ENCODE results near the gene CPEB4.

The CPEB4 gene

GRCh38 chr5:173848986-173849596 lies 39.1 kb upstream of the CPEB4 start:
- Histone ChIP-seq H3K9me3 (ENCODE audit: low read depth, low read length) (no peaks in the 10 kb centered on the region), H3K9ac (ENCODE audit: insufficient read length) (no peak overlapping the region), H3K27ac (no peak overlapping the region), H3K4me3 (no peak overlapping the region), H3K36me3 (ENCODE audit: insufficient read depth, low read length) (no peaks in the 10 kb centered on the region)
- no peak for TF ChIP-seq EZH2 (IDR thresholded peaks at IDR 0.05)
- no peak for TF ChIP-seq POLR2AphosphoS5 (IDR thresholded peaks at IDR 0.05; ENCODE audit: borderline replicate concordance, low read depth, low read length)
- no peak for TF ChIP-seq FOXP2 (optimal IDR thresholded peaks at IDR 0.05; ENCODE audit: control extremely low read depth, extremely low read length, insufficient read depth)
- DNase-seq (ENCODE audit: low read depth, low spot score) = no peak

DNA sequence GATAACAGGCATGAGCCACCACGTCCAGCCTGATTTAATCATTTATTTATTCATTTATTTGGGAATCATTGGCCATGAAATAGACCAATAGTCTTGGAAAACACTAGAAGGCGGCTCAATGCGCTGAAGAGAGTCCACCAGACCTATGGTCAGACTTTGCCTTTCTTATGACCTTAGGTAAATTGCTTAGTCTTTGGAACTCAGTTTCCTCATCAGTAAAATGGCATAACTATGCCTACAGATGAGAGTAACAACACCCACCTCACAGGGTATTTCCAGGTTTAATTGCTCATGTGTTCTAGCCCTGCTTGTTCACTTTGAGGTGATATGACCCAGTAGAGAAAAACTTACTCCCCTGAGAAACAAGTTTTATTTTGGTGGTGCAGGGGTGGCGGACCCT lies 38.2 kb upstream of the CPEB4 start:
- no peak for DNase-seq (ENCODE audit: low read depth, low spot score)
- no peak overlapping the region for H3K9ac ChIP-seq (ENCODE audit: insufficient read length)
- H3K9me3 ChIP-seq (ENCODE audit: low read depth, low read length) = no peaks in the 10 kb centered on the region
- no peak overlapping the region for H3K27ac ChIP-seq
- TF ChIP-seq FOXP2 (optimal IDR thresholded peaks at IDR 0.05; ENCODE audit: control extremely low read depth, extremely low read length, insufficient read depth) (no peak), EZH2 (IDR thresholded peaks at IDR 0.05) (no peak), POLR2AphosphoS5 (IDR thresholded peaks at IDR 0.05; ENCODE audit: borderline replicate concordance, low read depth, low read length) (no peak)
- H3K4me3 ChIP-seq = no peak overlapping the region
- H3K36me3 ChIP-seq (ENCODE audit: insufficient read depth, low read length) = no peaks in the 10 kb centered on the region

DNA sequence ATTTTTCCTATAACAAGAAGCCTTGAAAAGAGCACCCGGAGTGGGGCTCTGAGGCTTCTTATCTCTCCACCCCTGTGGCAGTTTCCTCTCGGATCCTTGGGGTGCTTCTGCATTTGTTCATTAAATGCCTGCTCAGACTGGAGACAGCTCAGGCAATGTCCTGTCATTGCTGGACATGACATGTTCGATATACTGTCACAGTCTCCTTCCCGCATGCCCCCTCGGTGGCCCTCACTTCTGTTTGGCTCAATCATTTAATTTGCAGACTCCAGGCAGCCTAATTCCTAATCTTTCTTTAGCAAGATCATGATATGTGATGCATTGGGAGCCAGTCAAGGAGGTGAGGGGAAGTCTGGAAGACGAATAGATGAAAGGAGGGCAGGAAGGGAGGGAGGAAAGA lies 37.5 kb upstream of the CPEB4 start:
- H3K27ac ChIP-seq = no peak overlapping the region
- no peak for DNase-seq (ENCODE audit: low read depth, low spot score)
- no peak overlapping the region for H3K4me3 ChIP-seq
- TF ChIP-seq EZH2 (IDR thresholded peaks at IDR 0.05) (no peak), FOXP2 (optimal IDR thresholded peaks at IDR 0.05; ENCODE audit: control extremely low read depth, extremely low read length, insufficient read depth) (no peak), POLR2AphosphoS5 (IDR thresholded peaks at IDR 0.05; ENCODE audit: borderline replicate concordance, low read depth, low read length) (no peak)
- no peak overlapping the region for H3K9ac ChIP-seq (ENCODE audit: insufficient read length)
- H3K9me3 ChIP-seq (ENCODE audit: low read depth, low read length) = no peaks in the 10 kb centered on the region
- H3K36me3 ChIP-seq (ENCODE audit: insufficient read depth, low read length) = no peaks in the 10 kb centered on the region

GRCh38 chr5:173851595-173852243 lies 36.4 kb upstream of the CPEB4 start:
- no peak overlapping the region for H3K4me3 ChIP-seq
- no peak for DNase-seq (ENCODE audit: low read depth, low spot score)
- no peak overlapping the region for H3K27ac ChIP-seq
- no peak overlapping the region for H3K9ac ChIP-seq (ENCODE audit: insufficient read length)
- no peaks in the 10 kb centered on the region for H3K36me3 ChIP-seq (ENCODE audit: insufficient read depth, low read length)
- H3K9me3 ChIP-seq (ENCODE audit: low read depth, low read length) = no peaks in the 10 kb centered on the region
- TF ChIP-seq FOXP2 (optimal IDR thresholded peaks at IDR 0.05; ENCODE audit: control extremely low read depth, extremely low read length, insufficient read depth) = no peak
- no peak for TF ChIP-seq EZH2 (IDR thresholded peaks at IDR 0.05)
- no peak for TF ChIP-seq POLR2AphosphoS5 (IDR thresholded peaks at IDR 0.05; ENCODE audit: borderline replicate concordance, low read depth, low read length)

- TF ChIP-seq POLR2AphosphoS5 (IDR thresholded peaks at IDR 0.05; ENCODE audit: borderline replicate concordance, low read depth, low read length) (no peak), EZH2 (IDR thresholded peaks at IDR 0.05) (no peak), FOXP2 (optimal IDR thresholded peaks at IDR 0.05; ENCODE audit: control extremely low read depth, extremely low read length, insufficient read depth) (no peak)
Observed at GRCh38 chr5:173852790-173853359, 35.3 kb upstream of the CPEB4 start.

GRCh38 chr5:173853370-173854131 lies 34.6 kb upstream of the CPEB4 start:
- no peak for DNase-seq (ENCODE audit: low read depth, low spot score)
- Histone ChIP-seq H3K27ac (no peak overlapping the region), H3K9me3 (ENCODE audit: low read depth, low read length) (no peaks in the 10 kb centered on the region), H3K4me3 (no peak overlapping the region), H3K9ac (ENCODE audit: insufficient read length) (no peak overlapping the region), H3K36me3 (ENCODE audit: insufficient read depth, low read length) (no peaks in the 10 kb centered on the region)
- TF ChIP-seq POLR2AphosphoS5 (IDR thresholded peaks at IDR 0.05; ENCODE audit: borderline replicate concordance, low read depth, low read length) (no peak), FOXP2 (optimal IDR thresholded peaks at IDR 0.05; ENCODE audit: control extremely low read depth, extremely low read length, insufficient read depth) (no peak), EZH2 (IDR thresholded peaks at IDR 0.05) (no peak)

More at GRCh38 chr5:173852790-173853359, 35.3 kb upstream of the CPEB4 start:
- Histone ChIP-seq H3K9ac (ENCODE audit: insufficient read length) (no peak overlapping the region), H3K9me3 (ENCODE audit: low read depth, low read length) (no peaks in the 10 kb centered on the region), H3K36me3 (ENCODE audit: insufficient read depth, low read length) (no peaks in the 10 kb centered on the region), H3K4me3 (no peak overlapping the region), H3K27ac (no peak overlapping the region)
- no peak for DNase-seq (ENCODE audit: low read depth, low spot score)

- Histone ChIP-seq H3K9me3 (ENCODE audit: low read depth, low read length) (no peaks in the 10 kb centered on the region), H3K27ac (no peak overlapping the region), H3K36me3 (ENCODE audit: insufficient read depth, low read length) (no peaks in the 10 kb centered on the region), H3K9ac (ENCODE audit: insufficient read length) (no peak overlapping the region), H3K4me3 (no peak overlapping the region)
- TF ChIP-seq FOXP2 (optimal IDR thresholded peaks at IDR 0.05; ENCODE audit: control extremely low read depth, extremely low read length, insufficient read depth) = no peak
- TF ChIP-seq EZH2 (IDR thresholded peaks at IDR 0.05) = no peak
- no peak for TF ChIP-seq POLR2AphosphoS5 (IDR thresholded peaks at IDR 0.05; ENCODE audit: borderline replicate concordance, low read depth, low read length)
- no peak for DNase-seq (ENCODE audit: low read depth, low spot score)
Observed at GRCh38 chr5:173855162-173855994, 32.8 kb upstream of the CPEB4 start.
